Gastrocnemius medialis (tissue), 4 donors: ENCODE data around the gene TLE7.

Experiments
- CTCF ChIP-seq, 5 experiments: fragments of 450-650 bp in 3 of 5; fragments of 200-600 bp in 2 of 5; sonication (generic) in 2 of 5; IDR thresholded peaks in 4 of 5; conservative IDR thresholded peaks in 1 of 5; 1 replicate in 4 of 5; 2 replicates in 1 of 5; pipeline ENCODE4 v1.5.1; 2016 to 2019; ENCODE audit warnings: antibody characterized with exemption in 5 of 5, mild to moderate bottlenecking in 3 of 5, moderate library complexity in 3 of 5
- POLR2A ChIP-seq, 2 donors: fragments of 450-650 bp; IDR thresholded peaks; one replicate each; pipeline ENCODE4 v1.6.1; 2017; ENCODE audit warnings: antibody characterized with exemption in 2 of 2, mild to moderate bottlenecking in 2 of 2, moderate library complexity in 2 of 2

- TF ChIP-seq POLR2A (IDR thresholded peaks at IDR 0.05) (no peak), CTCF (IDR thresholded peaks at IDR 0.05 in 4 of 5, conservative IDR thresholded peaks at IDR 0.05 in 1 of 5) (no peak)
Observed at GRCh38 chr16:71472931-71473330, 31.1 kb upstream of the TLE7 start.
